Measurements from ENCODE around the gene IGFBP4. TPM values are rescaled to one million over a fixed set of nuclear protein-coding genes. Genes with fewer than 3 reads are reported as not detected.

Gene IGFBP4
- total and polyA plus RNA-seq, 2 of the 13 experiments (the other 11 are each of a cell fraction or from before 2014, with no cell fraction given) = 4.1 to 49.0 TPM

- Histone ChIP-seq H3K4me1 (ENCODE audit: insufficient read depth, low read length) (peaks cover 52% of the 10 kb centered on the region), H2AFZ (ENCODE audit: low read length) (no peak overlapping the region), H4K20me1 (ENCODE audit: insufficient read depth, low read length) (no peaks in the 10 kb centered on the region), H3K4me2 (ENCODE audit: low read depth, low read length) (peak overlapping the region; percentile 28), H3K27me3 (ENCODE audit: control insufficient read depth in 1 of 2, insufficient read depth in 2 of 2, low read length in 2 of 2) (no peaks in the 10 kb centered on the region), H3K9me3 (ENCODE audit: low read length) (no peaks in the 10 kb centered on the region), H3K4me3 (replicated peaks in 1 of 3; ENCODE audit: insufficient read depth in 1 of 3, low read depth in 2 of 3, low read length in 3 of 3) (no peak overlapping the region), H3K36me3 (replicated peaks in 1 of 2; ENCODE audit: control insufficient read depth in 1 of 2, insufficient read depth in 2 of 2, low read length in 2 of 2) (no peaks in the 10 kb centered on the region), H3K27ac (ENCODE audit: extremely low read length, insufficient read depth, low read length) (no peak overlapping the region), H3K9ac (ENCODE audit: insufficient read depth, low read depth, low read length) (no peak overlapping the region), H3K79me2 (ENCODE audit: insufficient read depth, low read length) (no peaks in the 10 kb centered on the region)
- intact Hi-C loops (cut with micrococcal nuclease; ENCODE audit: unreplicated experiment) = no loop called here
- in situ Hi-C loops (cut with HindIII; ENCODE audit: extremely low pct_ligation_motif_present, low pct_unique_long_range_greater_than_20kb) = no loop called here
- DNase-seq (ENCODE audit: low spot score) (peak; percentile 68), ATAC-seq (peak; percentile 11; the same call in 1 of the 3 replicates), FAIRE-seq (no peak)
- WGBS (ENCODE audit: low lambda C conversion rate) = 37% methylated on average over 11 of the region's 12 CpGs
- no TSS peak for BruUV-seq (replicated peaks)
- CTCF ChIA-PET (ENCODE audit: low intra/inter-chr PET ratio, low total read pairs) = no interaction called here
- POLR2A ChIA-PET = no interaction called here
- TF ChIP-seq PATZ1 (CRISPR knock-in tag; IDR thresholded peaks at IDR 0.05) = peak; percentile 70; the same call in 1 of the 2 replicates
- TF ChIP-seq ZBTB7B (CRISPR knock-in tag; IDR thresholded peaks at IDR 0.05) = no peak
- peak; percentile 30; the same call in 1 of the 2 replicates for TF ChIP-seq RARA (CRISPR knock-in tag; IDR thresholded peaks at IDR 0.05)
- no peak for TF ChIP-seq ZNF570 (CRISPR knock-in tag; IDR thresholded peaks at IDR 0.05; ENCODE audit: borderline replicate concordance)
- no peak for TF ChIP-seq SNAPC5 (CRISPR knock-in tag; IDR thresholded peaks at IDR 0.05; ENCODE audit: borderline replicate concordance)
- TF ChIP-seq MIER3 (CRISPR knock-in tag; IDR thresholded peaks at IDR 0.05; ENCODE audit: borderline replicate concordance) = no peak
- peak; percentile 19; the same call in 1 of the 2 replicates for TF ChIP-seq NCOA2 (CRISPR knock-in tag; IDR thresholded peaks at IDR 0.05)
- TF ChIP-seq CREBL2 (CRISPR knock-in tag; IDR thresholded peaks at IDR 0.05; ENCODE audit: borderline replicate concordance) = no peak
- TF ChIP-seq ZNF33A (CRISPR knock-in tag; IDR thresholded peaks at IDR 0.05; ENCODE audit: borderline replicate concordance) = no peak
- TF ChIP-seq ONECUT2 (CRISPR knock-in tag; IDR thresholded peaks at IDR 0.05) = no peak
- TF ChIP-seq AGO2 (optimal IDR thresholded peaks at IDR 0.05; ENCODE audit: low read depth, low read length) = no peak
- peak; percentile 66; the same call in 1 of the 2 replicates for TF ChIP-seq SP5 (CRISPR knock-in tag; IDR thresholded peaks at IDR 0.05; ENCODE audit: borderline replicate concordance, low read depth)
- no peak for TF ChIP-seq MBNL3 (CRISPR knock-in tag; conservative IDR thresholded peaks at IDR 0.05)
- peak; percentile 77 for TF ChIP-seq TBX2 (CRISPR knock-in tag; IDR thresholded peaks at IDR 0.05; ENCODE audit: borderline replicate concordance)
- 0 out of 2 replicates have a peak, but pooled peaks have one; percentile 7 for TF ChIP-seq ZNF761 (CRISPR knock-in tag; conservative IDR thresholded peaks at IDR 0.05)
- TF ChIP-seq, protein P1, sequence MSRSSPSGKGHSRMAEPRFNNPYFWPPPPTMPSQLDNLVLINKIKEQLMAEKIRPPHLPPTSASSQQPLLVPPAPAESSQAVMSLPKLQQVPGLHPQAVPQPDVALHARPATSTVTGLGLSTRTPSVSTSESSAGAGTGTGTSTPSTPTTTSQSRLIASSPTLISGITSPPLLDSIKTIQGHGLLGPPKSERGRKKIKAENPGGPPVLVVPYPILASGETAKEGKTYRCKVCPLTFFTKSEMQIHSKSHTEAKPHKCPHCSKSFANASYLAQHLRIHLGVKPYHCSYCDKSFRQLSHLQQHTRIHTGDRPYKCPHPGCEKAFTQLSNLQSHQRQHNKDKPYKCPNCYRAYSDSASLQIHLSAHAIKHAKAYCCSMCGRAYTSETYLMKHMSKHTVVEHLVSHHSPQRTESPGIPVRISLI (CRISPR knock-in tag; IDR thresholded peaks at IDR 0.05; ENCODE audit: borderline replicate concordance) = 0 out of 2 replicates have a peak, but pooled peaks have one; percentile 16
- no peak for TF ChIP-seq THAP8 (CRISPR knock-in tag; IDR thresholded peaks at IDR 0.05; ENCODE audit: borderline replicate concordance)
- TF ChIP-seq EP300 (IDR thresholded peaks at IDR 0.05; ENCODE audit: low read depth in 2 of 2, low read length in 2 of 2) = peak in 1 of 2 experiments; percentile 64; a peak in 1 of 4 replicates
- peak; percentile 87; the same call in 1 of the 2 replicates for TF ChIP-seq EP300 (CRISPR knock-in tag; IDR thresholded peaks at IDR 0.05; ENCODE audit: borderline replicate concordance)
- no peak for TF ChIP-seq HOXA5 (CRISPR knock-in tag; IDR thresholded peaks at IDR 0.05)
- no peak for TF ChIP-seq ZNF550 (CRISPR knock-in tag; IDR thresholded peaks at IDR 0.05; ENCODE audit: borderline replicate concordance)
These were observed 37.3 kb downstream of the IGFBP4 start for GRCh38 chr17:40480501-40481003.

Data from HepG2 (cell line).